Stomach (tissue), 9 donors: ENCODE data around the gene FAM217B. TPM values are rescaled to one million over a fixed set of nuclear protein-coding genes. Genes with fewer than 3 reads are reported as not detected.
A peak's percentile ranks its signal among the peaks of the same experiment; 100 is the strongest.

Experiments
- DNase-seq, 2 donors: peaks; one replicate each; pipeline versions ENCODE4 v3.0.0 to v3.0.0-alpha.2; 2013 to 2019
- H3K27ac ChIP-seq, 5 donors: fragments of 200-600 bp in 4 of 5; sonication (generic) in 4 of 5; one replicate each; pipeline ENCODE4 v1.5.1; 2013 to 2019; ENCODE audit warnings: mild to moderate bottlenecking in 1 of 5, moderate library complexity in 1 of 5
- H3K27me3 ChIP-seq, 3 donors: fragments of 200-600 bp; sonication (generic); one replicate each; pipeline ENCODE4 v1.5.1; 2017 to 2019; ENCODE audit warnings: mixed run types in 1 of 3
- H3K36me3 ChIP-seq, 4 donors: fragments of 200-600 bp; sonication (generic); 1 replicate in 3 of 4; 2 replicates in 1 of 4; pipeline ENCODE4 v1.5.1; 2016 to 2019
- H3K4me1 ChIP-seq, 4 donors: fragments of 200-600 bp; sonication (generic); one replicate each; pipeline ENCODE4 v1.5.1; 2016 to 2019
- H3K4me3 ChIP-seq, 4 donors: fragments of 200-600 bp; sonication (generic) in 3 of 4; one replicate each; pipeline ENCODE4 v1.5.1; 2016 to 2019; ENCODE audit warnings: mild to moderate bottlenecking in 1 of 4
- H3K9me3 ChIP-seq, 4 donors: fragments of 200-600 bp; sonication (generic); one replicate each; pipeline ENCODE4 v1.5.1; 2016 to 2019
- EP300 ChIP-seq: sonication (generic); formaldehyde crosslinking; IDR thresholded peaks from one replicate; pipeline ENCODE4 v1.6.1; 2017; ENCODE audit warnings: antibody characterized with exemption
- POLR2A ChIP-seq, 4 donors: fragments of 450-650 bp; IDR thresholded peaks; one replicate each; pipeline ENCODE4 v1.6.1; 2016; ENCODE audit warnings: antibody characterized with exemption in 4 of 4, control low read depth in 2 of 4, mild to moderate bottlenecking in 1 of 4, moderate library complexity in 1 of 4
- POLR2AphosphoS5 ChIP-seq, 3 donors: sonication (generic); formaldehyde crosslinking; IDR thresholded peaks; one replicate each; pipeline ENCODE4 v1.6.1; 2016; ENCODE audit warnings: antibody characterized with exemption in 3 of 3
- WGBS, 5 donors: extraction: QIAGEN DNeasy Blood & Tissue Kit in 3 of 5; methylation state at CpG; one replicate each; pipeline versions ENCODE4 v1.1.5 to v1.1.7; 2013 to 2018; 5-methylcytosine and 5-hydroxymethylcytosine counted together
- intact Hi-C: fragments of 100-400 bp; cut with DNase I; formaldehyde crosslinking; loops from one replicate; pipeline ENCODE4 v1.15.1; 2023; ENCODE audit warnings: low total_unique reads
- polyA plus RNA-seq, 3 donors: library from polyadenylated mRNA; stranded (reverse); fragments of 200-250 nt; gene quantifications; one replicate each; pipeline ENCODE4 v1.2.3, GENCODE V29; 2013
- total RNA-seq, 5 donors: library from RNA; depleted of rRNA; stranded (reverse); fragments of >200 nt; gene quantifications; one replicate each; pipeline versions ENCODE4 v1.1.0 to v1.2.3, GENCODE V29; 2014 to 2016
- TF ChIP-seq, protein P1 (sequence below), 7 experiments: fragments of 450-650 bp in 4 of 7; fragments of 200-600 bp in 3 of 7; sonication (generic) in 3 of 7; IDR thresholded peaks; one replicate each; pipeline ENCODE4 v1.5.1; 2016 to 2019; ENCODE audit warnings: antibody characterized with exemption in 7 of 7, control low read depth in 2 of 7, mild to moderate bottlenecking in 1 of 7
- donor health status: healthy with polysubstance abuse.
- donor health status: Bipolar disorder and iron deficiency.
- donor health status: healthy.

Gene FAM217B
- total and polyA plus RNA-seq, 8 donors = 1.6 to 17.9 (median 2.9) TPM

- Histone ChIP-seq H3K4me3 (peak overlapping the region; percentile 63 to 81 (median 72)), H3K9me3 (no peaks in the 10 kb centered on the region), H3K4me1 (peaks cover 29 to 66% (median 52%) of the 10 kb centered on the region in 4 donors), H3K27me3 (no peaks in the 10 kb centered on the region), H3K36me3 (peaks cover 13 to 35% (median 31%) of the 10 kb centered on the region in 4 donors), H3K27ac (peak overlapping the region; percentile 93 to 99 (median 94))
- WGBS, 5 donors = 0 to 4% (median 0%) methylated on average over 3 to 4 of the region's 4 CpGs
- intact Hi-C loops = no loop called here
- no peak for TF ChIP-seq EP300
- no peak for TF ChIP-seq POLR2AphosphoS5 (IDR thresholded peaks at IDR 0.05)
- no peak for TF ChIP-seq POLR2A (IDR thresholded peaks at IDR 0.05)
- TF ChIP-seq, protein P1, sequence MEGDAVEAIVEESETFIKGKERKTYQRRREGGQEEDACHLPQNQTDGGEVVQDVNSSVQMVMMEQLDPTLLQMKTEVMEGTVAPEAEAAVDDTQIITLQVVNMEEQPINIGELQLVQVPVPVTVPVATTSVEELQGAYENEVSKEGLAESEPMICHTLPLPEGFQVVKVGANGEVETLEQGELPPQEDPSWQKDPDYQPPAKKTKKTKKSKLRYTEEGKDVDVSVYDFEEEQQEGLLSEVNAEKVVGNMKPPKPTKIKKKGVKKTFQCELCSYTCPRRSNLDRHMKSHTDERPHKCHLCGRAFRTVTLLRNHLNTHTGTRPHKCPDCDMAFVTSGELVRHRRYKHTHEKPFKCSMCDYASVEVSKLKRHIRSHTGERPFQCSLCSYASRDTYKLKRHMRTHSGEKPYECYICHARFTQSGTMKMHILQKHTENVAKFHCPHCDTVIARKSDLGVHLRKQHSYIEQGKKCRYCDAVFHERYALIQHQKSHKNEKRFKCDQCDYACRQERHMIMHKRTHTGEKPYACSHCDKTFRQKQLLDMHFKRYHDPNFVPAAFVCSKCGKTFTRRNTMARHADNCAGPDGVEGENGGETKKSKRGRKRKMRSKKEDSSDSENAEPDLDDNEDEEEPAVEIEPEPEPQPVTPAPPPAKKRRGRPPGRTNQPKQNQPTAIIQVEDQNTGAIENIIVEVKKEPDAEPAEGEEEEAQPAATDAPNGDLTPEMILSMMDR (IDR thresholded peaks at IDR 0.05) = no peak
- no peak for DNase-seq
These were observed 736 bp downstream of the FAM217B start for GRCh38 chr20:59940956-59941294.

GRCh38 chr20:59942245-59942644 is 2.1 kb downstream of the FAM217B start:
- intact Hi-C loops = no loop called here
- no peak for TF ChIP-seq POLR2AphosphoS5 (IDR thresholded peaks at IDR 0.05)
- TF ChIP-seq, protein P1 (IDR thresholded peaks at IDR 0.05) = no peak
- no peak for TF ChIP-seq EP300
- no peak for TF ChIP-seq POLR2A (IDR thresholded peaks at IDR 0.05)
- Histone ChIP-seq H3K4me1 (peaks cover 29 to 58% (median 41%) of the 10 kb centered on the region in 4 donors), H3K9me3 (no peaks in the 10 kb centered on the region), H3K27ac (peak overlapping the region in 1 of 5 donors; percentile 94), H3K27me3 (no peaks in the 10 kb centered on the region), H3K4me3 (no peak overlapping the region), H3K36me3 (peaks cover 13 to 39% (median 32%) of the 10 kb centered on the region in 4 donors)
- DNase-seq = no peak
- WGBS, 5 donors = 76 to 86% (median 77%) methylated on average over 2 of the region's 2 CpGs

- TF ChIP-seq, protein P1 (IDR thresholded peaks at IDR 0.05) = no peak
- Histone ChIP-seq H3K9me3 (no peaks in the 10 kb centered on the region), H3K4me3 (no peak overlapping the region), H3K27me3 (no peaks in the 10 kb centered on the region), H3K27ac (no peak overlapping the region), H3K4me1 (peaks cover 8 to 61% (median 23%) of the 10 kb centered on the region in 4 donors), H3K36me3 (peaks cover 13 to 40% (median 32%) of the 10 kb centered on the region in 4 donors)
- DNase-seq = no peak
- intact Hi-C loops = no loop called here
- WGBS, 5 donors = 84 to 96% (median 88%) methylated on average over 7 of the region's 7 CpGs
These were observed 4.5 kb downstream of the FAM217B start for GRCh38 chr20:59944726-59945125.

DNA sequence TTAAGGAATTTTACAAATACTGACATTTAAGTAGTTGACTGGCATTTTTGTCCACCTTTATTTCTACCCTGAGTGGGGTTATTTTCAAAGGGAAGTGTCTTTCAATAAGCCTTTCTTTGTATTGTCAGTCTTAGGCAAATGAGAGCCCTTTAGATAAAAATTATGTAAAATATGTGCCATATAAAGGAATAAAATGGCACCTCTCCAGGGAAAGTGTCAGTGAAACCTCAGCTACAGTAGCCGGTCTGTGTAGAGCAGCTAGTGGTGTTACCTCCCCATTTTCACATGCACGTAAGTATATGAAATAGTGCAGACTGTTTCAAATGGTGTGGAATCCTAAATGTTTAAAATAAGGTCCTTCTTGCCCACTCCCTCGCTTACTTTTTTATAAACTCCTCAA is 5.0 kb downstream of the FAM217B start:
- no peak for DNase-seq
- Histone ChIP-seq H3K4me1 (peaks cover 8 to 63% (median 23%) of the 10 kb centered on the region in 4 donors), H3K36me3 (peaks cover 13 to 42% (median 33%) of the 10 kb centered on the region in 4 donors), H3K4me3 (no peak overlapping the region), H3K9me3 (no peaks in the 10 kb centered on the region), H3K27ac (no peak overlapping the region), H3K27me3 (no peaks in the 10 kb centered on the region)
- TF ChIP-seq POLR2A (IDR thresholded peaks at IDR 0.05) (no peak), EP300 (no peak), POLR2AphosphoS5 (IDR thresholded peaks at IDR 0.05) (no peak)
- TF ChIP-seq, protein P1 (IDR thresholded peaks at IDR 0.05) = no peak
- intact Hi-C loops = no loop called here
- 62 to 70% (median 65%) methylated on average over 3 of the region's 3 CpGs for WGBS, 5 donors
